Central memory CD4-positive, alpha-beta T cell (primary cell): Measurements from ENCODE around the gene MAN2A2.
A peak's percentile ranks its signal among the peaks of the same experiment; 100 is the strongest.
"Not testable (repeated sequence)": the region's sequence is repeated elsewhere in the genome, so short reads cannot be mapped to it uniquely, and the experiment has no call there.

ENCODE experiments used
- DNase-seq: peaks from one replicate; pipeline ENCODE4 v3.0.0; 2022

Gene MAN2A2

GRCh38 chr15:90922712-90923322, 19.7 kb downstream of the MAN2A2 start:
- not testable (repeated sequence) for DNase-seq

GRCh38 chr15:90924375-90924774, 21.3 kb downstream of the MAN2A2 start:
- no peak for DNase-seq

GRCh38 chr15:90926766-90927165, 23.7 kb downstream of the MAN2A2 start:
- DNase-seq: not testable (repeated sequence)

GRCh38 chr15:90928106-90928505, 25.0 kb downstream of the MAN2A2 start:
- not testable (repeated sequence) for DNase-seq

GRCh38 chr15:90929246-90930019, 26.3 kb downstream of the MAN2A2 start:
- DNase-seq: no peak

- DNase-seq: no peak
Observed at GRCh38 chr15:90930861-90931574, 27.9 kb downstream of the MAN2A2 start.

- no peak for DNase-seq
Observed at GRCh38 chr15:90931575-90931827, 28.4 kb downstream of the MAN2A2 start.

GRCh38 chr15:90931828-90932659, 28.9 kb downstream of the MAN2A2 start, which contains the start of gene HDDC3:
HDDC3 (minus strand) TSS chr15:90932549; CDS start chr15:90932540, 9 bp downstream.
- peak; percentile 86 for DNase-seq

GRCh38 chr15:90932660-90932991, 29.5 kb downstream of the MAN2A2 start:
- DNase-seq: no peak

- DNase-seq: no peak
Observed at GRCh38 chr15:90933301-90933700, 30.2 kb downstream of the MAN2A2 start.

GRCh38 chr15:90934256-90934948, 31.3 kb downstream of the MAN2A2 start:
- DNase-seq: peak; percentile 80

- peak; percentile 94 for DNase-seq
Observed at GRCh38 chr15:90934949-90935751, 32.0 kb downstream of the MAN2A2 start, which contains the start of gene UNC45A. UNC45A (plus strand) TSS chr15:90935285; CDS start chr15:90935325, 40 bp downstream.

- DNase-seq: no peak
Observed at GRCh38 chr15:90936823-90937222, 33.7 kb downstream of the MAN2A2 start.

GRCh38 chr15:90938261-90938660, 35.2 kb downstream of the MAN2A2 start:
- DNase-seq: no peak

- no peak for DNase-seq
Observed at GRCh38 chr15:90939756-90940155, 36.7 kb downstream of the MAN2A2 start.

- no peak for DNase-seq
Observed at GRCh38 chr15:90941038-90941437, 37.9 kb downstream of the MAN2A2 start.

- no peak for DNase-seq
Observed at GRCh38 chr15:90942354-90943120, 39.4 kb downstream of the MAN2A2 start.

- DNase-seq: no peak
Observed at GRCh38 chr15:90945091-90945490, 42.0 kb downstream of the MAN2A2 start.

GRCh38 chr15:90946538-90946937, 43.4 kb downstream of the MAN2A2 start:
- no peak for DNase-seq

GRCh38 chr15:90946941-90947576, 44.0 kb downstream of the MAN2A2 start:
- DNase-seq: no peak
